Measurements from ENCODE around the gene CES4A.
"Not testable (repeated sequence)": the region's sequence is repeated elsewhere in the genome, so short reads cannot be mapped to it uniquely, and the experiment has no call there.

DNA sequence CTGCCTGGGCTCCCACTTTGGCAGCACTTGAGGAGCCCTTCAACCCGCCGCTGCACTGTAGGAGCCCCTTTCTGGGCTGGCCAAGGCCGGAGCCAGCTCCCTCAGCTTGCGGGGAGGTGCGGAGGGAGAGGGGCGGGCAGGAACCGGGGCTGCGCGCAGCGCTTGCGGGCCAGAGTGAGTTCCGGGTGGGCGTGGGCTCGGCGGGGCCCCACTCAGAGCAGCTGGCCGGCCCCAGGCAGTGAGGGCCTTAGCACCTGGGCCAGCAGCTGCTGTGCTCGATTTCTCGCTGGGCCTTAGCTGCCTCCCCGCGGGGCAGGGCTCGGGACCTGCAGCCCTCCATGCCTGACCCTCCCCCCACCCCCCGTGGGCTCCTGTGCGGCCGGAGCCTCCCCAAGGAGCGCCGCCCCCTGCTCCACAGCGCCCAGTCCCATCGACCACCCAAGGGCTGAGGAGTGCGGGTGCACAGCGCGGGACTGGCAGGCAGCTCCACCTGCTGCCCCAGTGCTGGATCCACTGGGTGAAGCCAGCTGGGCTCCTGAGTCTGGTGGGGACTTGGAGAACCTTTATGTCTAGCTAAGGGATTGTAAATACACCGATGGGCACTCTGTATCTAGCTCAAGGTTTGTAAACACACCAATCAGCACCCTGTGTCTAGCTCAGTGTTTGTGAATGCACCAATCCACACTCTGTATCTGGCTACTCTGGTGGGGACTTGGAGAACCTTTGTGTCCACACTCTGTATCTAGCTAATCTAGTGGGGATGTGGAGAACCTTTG, 14.0 kb upstream of the CES4A start:
- TF ChIP-seq, protein P1, sequence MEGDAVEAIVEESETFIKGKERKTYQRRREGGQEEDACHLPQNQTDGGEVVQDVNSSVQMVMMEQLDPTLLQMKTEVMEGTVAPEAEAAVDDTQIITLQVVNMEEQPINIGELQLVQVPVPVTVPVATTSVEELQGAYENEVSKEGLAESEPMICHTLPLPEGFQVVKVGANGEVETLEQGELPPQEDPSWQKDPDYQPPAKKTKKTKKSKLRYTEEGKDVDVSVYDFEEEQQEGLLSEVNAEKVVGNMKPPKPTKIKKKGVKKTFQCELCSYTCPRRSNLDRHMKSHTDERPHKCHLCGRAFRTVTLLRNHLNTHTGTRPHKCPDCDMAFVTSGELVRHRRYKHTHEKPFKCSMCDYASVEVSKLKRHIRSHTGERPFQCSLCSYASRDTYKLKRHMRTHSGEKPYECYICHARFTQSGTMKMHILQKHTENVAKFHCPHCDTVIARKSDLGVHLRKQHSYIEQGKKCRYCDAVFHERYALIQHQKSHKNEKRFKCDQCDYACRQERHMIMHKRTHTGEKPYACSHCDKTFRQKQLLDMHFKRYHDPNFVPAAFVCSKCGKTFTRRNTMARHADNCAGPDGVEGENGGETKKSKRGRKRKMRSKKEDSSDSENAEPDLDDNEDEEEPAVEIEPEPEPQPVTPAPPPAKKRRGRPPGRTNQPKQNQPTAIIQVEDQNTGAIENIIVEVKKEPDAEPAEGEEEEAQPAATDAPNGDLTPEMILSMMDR (optimal IDR thresholded peaks at IDR 0.05 in 1 of 3, IDR thresholded peaks at IDR 0.05 in 1 of 3, conservative IDR thresholded peaks at IDR 0.05 in 1 of 3; ENCODE audit: extremely low read depth in 1 of 3, insufficient read depth in 2 of 3, low read length in 3 of 3), result not testable (repeated sequence)
- TF ChIP-seq EZH2 (IDR thresholded peaks at IDR 0.05; ENCODE audit: low read length), result not testable (repeated sequence)
